NCI-H69 (cell line): ENCODE data around the gene ZNF217.
"Not testable (repeated sequence)": the region's sequence is repeated elsewhere in the genome, so short reads cannot be mapped to it uniquely, and the experiment has no call there.

Experiments used
- DNase-seq: peaks from one replicate; lab custom pipeline; 2025; lab: John Stamatoyannopoulos, UW

ZNF217 gene

GRCh38 chr20:53582251-53582570 is 11.4 kb downstream of the ZNF217 start:
- no peak for DNase-seq

GRCh38 chr20:53581444-53582250 is 12.0 kb downstream of the ZNF217 start:
- DNase-seq: no peak

GRCh38 chr20:53580376-53581111 is 13.1 kb downstream of the ZNF217 start:
- no peak for DNase-seq

- DNase-seq: no peak
Measured at GRCh38 chr20:53579581-53580375, 13.9 kb downstream of the ZNF217 start.

GRCh38 chr20:53579266-53579580 is 14.4 kb downstream of the ZNF217 start:
- DNase-seq: no peak

- peak; percentile 61 for DNase-seq
Measured at GRCh38 chr20:53578492-53579222, 15.0 kb downstream of the ZNF217 start.

- no peak for DNase-seq
Measured at GRCh38 chr20:53576586-53577318, 16.9 kb downstream of the ZNF217 start.

GRCh38 chr20:53576195-53576580 is 17.5 kb downstream of the ZNF217 start:
- no peak for DNase-seq

- DNase-seq: no peak
Measured at GRCh38 chr20:53575481-53576194, 18.0 kb downstream of the ZNF217 start.

- DNase-seq: no peak
Measured at GRCh38 chr20:53574819-53575218, 18.8 kb downstream of the ZNF217 start.

- DNase-seq: no peak
Measured at GRCh38 chr20:53574259-53574789, 19.3 kb downstream of the ZNF217 start.

- no peak for DNase-seq
Measured at GRCh38 chr20:53571555-53572286, 21.9 kb downstream of the ZNF217 start.

- no peak for DNase-seq
Measured at GRCh38 chr20:53570446-53571276, 23.0 kb downstream of the ZNF217 start.

- DNase-seq: no peak
Measured at GRCh38 chr20:53569606-53570307, 23.9 kb downstream of the ZNF217 start.

GRCh38 chr20:53569005-53569404 is 24.6 kb downstream of the ZNF217 start:
- no peak for DNase-seq

GRCh38 chr20:53568351-53568750 is 25.3 kb downstream of the ZNF217 start:
- DNase-seq: no peak

- no peak for DNase-seq
Measured at GRCh38 chr20:53567379-53567917, 26.2 kb downstream of the ZNF217 start.

GRCh38 chr20:53566623-53567022 is 27.0 kb downstream of the ZNF217 start:
- not testable (repeated sequence) for DNase-seq
